Neuronal stem cell (in vitro differentiated cells): ENCODE data around the gene MRPL1.

ENCODE experiments used
- DNase-seq: peaks from one replicate; pipeline ENCODE4 v3.0.0-alpha.2; 2013; ENCODE audit warnings: low spot score
- H2AFZ ChIP-seq: one replicate; pipeline ENCODE4 v1.6.1; 2013; ENCODE audit warnings: mild to moderate bottlenecking, low read length, inconsistent platforms
- H2AK5ac ChIP-seq: 2 replicates; pipeline ENCODE4 v1.6.1; 2013; ENCODE audit warnings: low read depth, mild to moderate bottlenecking, inconsistent platforms, low read length, moderate library complexity, mixed read lengths
- H2BK120ac ChIP-seq: 2 replicates; pipeline ENCODE4 v1.6.1; 2013; ENCODE audit warnings: low read depth, mild to moderate bottlenecking, inconsistent platforms, low read length, moderate library complexity, mixed read lengths
- H2BK12ac ChIP-seq: one replicate; pipeline ENCODE4 v1.6.1; 2013; ENCODE audit warnings: low read length, inconsistent platforms
- H2BK15ac ChIP-seq: 2 replicates; pipeline ENCODE4 v1.6.1; 2013; ENCODE audit warnings: mild to moderate bottlenecking, low read length, inconsistent platforms, mixed read lengths
- H2BK5ac ChIP-seq: one replicate; pipeline ENCODE4 v1.6.1; 2013; ENCODE audit warnings: inconsistent platforms, mild to moderate bottlenecking, low read length, moderate library complexity
- H3K14ac ChIP-seq: one replicate; pipeline ENCODE4 v1.6.1; 2013; ENCODE audit warnings: low read length, inconsistent platforms
- H3K18ac ChIP-seq: 2 replicates; pipeline ENCODE4 v1.6.1; 2013; ENCODE audit warnings: low read length, inconsistent platforms
- H3K23ac ChIP-seq: 2 replicates; pipeline ENCODE4 v1.6.1; 2013; ENCODE audit warnings: low read depth, mild to moderate bottlenecking, mixed read lengths, low read length, inconsistent platforms; ENCODE audit not compliant: poor library complexity
- H3K27ac ChIP-seq: replicated peaks from 3 replicates; pipeline ENCODE4 v1.5.1; 2013; ENCODE audit warnings: low read length, inconsistent platforms
- H3K27me3 ChIP-seq, 3 experiments: 2 replicates each; pipeline ENCODE4 v1.6.1; 2013; ENCODE audit warnings: low read length in 3 of 3, mild to moderate bottlenecking in 2 of 3, inconsistent platforms in 1 of 3, low read depth in 1 of 3, mixed read lengths in 1 of 3, moderate library complexity in 1 of 3; ENCODE audit not compliant: control insufficient read depth in 3 of 3, insufficient read depth in 3 of 3
- H3K36me3 ChIP-seq, 2 donors: replicated peaks in 1 of 2; 2 replicates each; pipeline ENCODE4 v1.6.1; 2013; ENCODE audit warnings: low read length in 2 of 2; ENCODE audit not compliant: control insufficient read depth in 2 of 2, insufficient read depth in 2 of 2
- H3K4ac ChIP-seq: 2 replicates; pipeline ENCODE4 v1.6.1; 2013; ENCODE audit warnings: inconsistent platforms, mild to moderate bottlenecking, low read length, moderate library complexity
- H3K4me1 ChIP-seq, 2 donors: 1 replicate in 1 of 2; 2 replicates in 1 of 2; pipeline ENCODE4 v1.6.1; 2013; ENCODE audit warnings: low read length in 2 of 2, low read depth in 1 of 2; ENCODE audit not compliant: control insufficient read depth in 2 of 2, insufficient read depth in 1 of 2
- H3K4me2 ChIP-seq: one replicate; pipeline ENCODE4 v1.6.1; 2013; ENCODE audit warnings: mild to moderate bottlenecking, low read length, inconsistent platforms; ENCODE audit not compliant: insufficient read depth, poor library complexity, severe bottlenecking
- H3K4me3 ChIP-seq, 2 donors: 2 replicates each; pipeline ENCODE4 v1.5.1; 2013; ENCODE audit warnings: low read length in 2 of 2, mild to moderate bottlenecking in 2 of 2, inconsistent platforms in 1 of 2, moderate library complexity in 1 of 2
- H3K79me1 ChIP-seq: one replicate; pipeline ENCODE4 v1.6.1; 2013; ENCODE audit warnings: low read depth, mild to moderate bottlenecking, inconsistent platforms, low read length, moderate library complexity
- H3K9ac ChIP-seq: one replicate; pipeline ENCODE4 v1.6.1; 2013; ENCODE audit warnings: mild to moderate bottlenecking, low read depth, low read length, inconsistent platforms; ENCODE audit not compliant: poor library complexity
- H3K9me3 ChIP-seq, 2 donors: replicated peaks in 1 of 2; 2 replicates each; pipeline versions ENCODE3 to v1.6.1; 2013; ENCODE audit warnings: low read length in 2 of 2, mild to moderate bottlenecking in 2 of 2, inconsistent platforms in 1 of 2, low read depth in 1 of 2, mixed read lengths in 1 of 2, moderate library complexity in 1 of 2; ENCODE audit not compliant: control insufficient read depth in 2 of 2, insufficient read depth in 1 of 2
- H4K8ac ChIP-seq: one replicate; pipeline ENCODE4 v1.6.1; 2013; ENCODE audit warnings: low read depth, mild to moderate bottlenecking, inconsistent platforms, low read length, moderate library complexity
- H4K91ac ChIP-seq: one replicate; pipeline ENCODE4 v1.6.1; 2013; ENCODE audit warnings: low read length, low read depth, mild to moderate bottlenecking, inconsistent platforms; ENCODE audit not compliant: poor library complexity
- WGBS, 2 donors: extraction: QIAGEN DNeasy Blood & Tissue Kit; methylation state at CpG; one replicate each; pipeline ENCODE4 v1.1.7; 2013; ENCODE audit warnings: missing lambda C conversion rate in 2 of 2, mixed read lengths in 1 of 2; ENCODE audit not compliant: insufficient read length in 2 of 2, insufficient replicate concordance in 1 of 2; ENCODE audit errors: extremely low coverage in 2 of 2; 5-methylcytosine and 5-hydroxymethylcytosine counted together

MRPL1 gene

DNA sequence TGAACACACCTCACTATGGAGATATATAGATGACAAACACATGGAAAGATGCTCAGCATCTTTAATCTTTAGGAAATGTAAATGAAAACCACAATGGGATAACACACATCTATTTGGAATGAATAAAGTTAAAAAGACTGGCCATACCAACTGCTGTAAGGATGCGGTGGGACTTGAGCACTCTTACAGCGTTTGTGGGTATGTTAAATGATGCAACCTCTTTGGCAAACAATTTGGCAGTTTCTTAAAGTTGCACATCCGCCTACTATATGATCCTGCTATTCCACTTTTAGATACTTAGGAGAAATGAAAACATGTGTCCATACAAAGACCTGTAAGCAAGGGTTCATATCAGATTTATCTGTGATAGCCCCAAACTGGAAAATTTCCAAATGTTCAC lies 50.7 kb downstream of the MRPL1 start:
- Histone ChIP-seq H3K9me3 (peaks cover 0 to 8% of the 10 kb centered on the region in 2 donors), H2BK120ac (no peak overlapping the region), H3K36me3 (peaks cover 3 to 33% of the 10 kb centered on the region in 2 donors), H3K18ac (no peak overlapping the region), H3K4ac (no peak overlapping the region), H4K8ac (no peak overlapping the region), H3K27ac (no peak overlapping the region), H2BK12ac (no peak overlapping the region), H3K4me1 (no peaks in the 10 kb centered on the region), H3K4me2 (no peak overlapping the region), H3K9ac (no peak overlapping the region), H3K27me3 (no peaks in the 10 kb centered on the region), H3K23ac (no peak overlapping the region), H3K4me3 (no peak overlapping the region), H2BK5ac (no peak overlapping the region), H4K91ac (no peak overlapping the region), H2BK15ac (no peak overlapping the region), H3K79me1 (no peaks in the 10 kb centered on the region), H2AK5ac (no peak overlapping the region), H2AFZ (no peak overlapping the region), H3K14ac (no peak overlapping the region)
- no CpG with 5 or more reads among the region's 3 CpGs for WGBS, 2 donors
- DNase-seq = no peak

DNA sequence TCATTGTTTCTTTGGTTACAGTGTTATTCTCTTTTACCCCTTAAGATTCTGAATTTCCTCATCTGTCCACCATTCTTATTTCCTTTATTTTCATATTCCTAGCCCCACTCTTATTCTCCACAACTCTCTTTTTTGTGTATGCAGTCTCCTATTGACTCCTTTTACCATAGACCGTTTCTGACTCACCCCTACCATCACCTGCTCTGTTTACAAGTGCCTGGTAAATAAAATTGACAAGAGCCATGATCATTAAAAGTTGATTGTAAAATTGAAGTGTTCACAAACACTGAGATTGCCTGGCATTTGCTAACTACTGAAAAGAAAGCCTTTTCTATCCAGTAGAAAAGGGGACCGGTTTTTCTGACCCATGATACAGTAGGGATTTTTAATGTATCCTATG lies 54.4 kb downstream of the MRPL1 start:
- Histone ChIP-seq H2BK5ac (no peak overlapping the region), H2BK12ac (no peak overlapping the region), H3K36me3 (peaks cover 0 to 2% of the 10 kb centered on the region in 2 donors), H3K23ac (no peak overlapping the region), H3K9ac (no peak overlapping the region), H2AFZ (no peak overlapping the region), H3K18ac (no peak overlapping the region), H3K4me2 (no peak overlapping the region), H2AK5ac (no peak overlapping the region), H3K27me3 (no peaks in the 10 kb centered on the region), H3K9me3 (peaks cover 0 to under 1% of the 10 kb centered on the region in 2 donors), H3K4ac (no peak overlapping the region), H3K27ac (no peak overlapping the region), H3K79me1 (no peaks in the 10 kb centered on the region), H3K14ac (no peak overlapping the region), H3K4me1 (no peaks in the 10 kb centered on the region), H3K4me3 (no peak overlapping the region), H2BK15ac (no peak overlapping the region), H2BK120ac (no peak overlapping the region), H4K91ac (no peak overlapping the region), H4K8ac (no peak overlapping the region)
- whole genome bisulfite sequencing, 2 donors = no CpG with 5 or more reads among the region's 2 CpGs
- DNase-seq = no peak

DNA sequence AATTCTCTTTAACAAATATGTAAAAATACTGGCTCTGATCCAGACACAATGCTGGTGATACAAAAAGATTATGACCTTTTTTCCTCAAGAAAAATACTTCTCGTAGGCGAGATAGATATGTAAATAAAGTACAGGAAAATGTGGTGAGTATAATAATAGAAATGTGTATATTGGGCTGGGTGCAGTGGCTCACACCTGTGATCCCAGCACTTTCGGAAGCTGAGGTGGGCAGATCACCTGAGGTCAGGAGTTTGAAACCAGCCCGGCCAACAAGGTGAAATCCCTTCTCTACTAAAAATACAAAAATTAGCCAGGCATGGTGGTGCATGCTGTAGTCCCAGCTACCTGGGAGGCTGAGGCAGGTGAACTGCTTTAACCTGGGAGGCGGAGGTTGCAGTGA lies 55.0 kb downstream of the MRPL1 start:
- Histone ChIP-seq H3K4ac (no peak overlapping the region), H3K14ac (no peak overlapping the region), H3K79me1 (no peaks in the 10 kb centered on the region), H3K4me3 (no peak overlapping the region), H2BK12ac (no peak overlapping the region), H4K8ac (no peak overlapping the region), H2AFZ (no peak overlapping the region), H3K4me1 (no peaks in the 10 kb centered on the region), H2BK15ac (no peak overlapping the region), H3K9me3 (no peaks in the 10 kb centered on the region), H2AK5ac (no peak overlapping the region), H3K36me3 (no peaks in the 10 kb centered on the region), H3K27me3 (no peaks in the 10 kb centered on the region), H3K9ac (no peak overlapping the region), H4K91ac (no peak overlapping the region), H3K27ac (no peak overlapping the region), H3K18ac (no peak overlapping the region), H2BK120ac (no peak overlapping the region), H2BK5ac (no peak overlapping the region), H3K4me2 (no peak overlapping the region), H3K23ac (no peak overlapping the region)
- 100% methylated on average over 1 of the region's 5 CpGs; no CpG with 5 or more reads in 1 of the 2 donors for WGBS, 2 donors
- no peak for DNase-seq

DNA sequence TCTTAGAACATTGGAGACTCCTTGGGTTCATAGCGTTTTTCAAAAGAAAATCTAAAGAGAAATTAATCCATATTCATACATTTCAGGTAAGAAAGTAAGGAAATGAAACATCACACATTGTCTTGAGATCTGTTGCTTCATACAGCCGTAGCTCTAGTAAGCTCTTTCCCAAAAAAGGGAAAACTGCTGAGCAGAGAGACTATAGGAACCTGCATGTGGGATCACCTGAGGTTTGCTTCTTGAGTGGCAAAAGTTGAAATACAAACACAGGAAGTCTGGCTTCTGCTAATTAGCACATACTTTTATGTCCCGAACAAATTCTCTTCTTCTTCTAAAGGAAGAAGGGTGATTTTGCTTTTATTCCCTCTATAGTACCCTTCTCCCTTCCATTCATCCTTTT lies 57.7 kb downstream of the MRPL1 start:
- no peaks in the 10 kb centered on the region for H3K36me3 ChIP-seq
- H3K4me2 ChIP-seq = no peak overlapping the region
- no peak overlapping the region for H2BK5ac ChIP-seq
- H3K9me3 ChIP-seq = peaks cover 0 to 3% of the 10 kb centered on the region in 2 donors
- no peak overlapping the region for H3K23ac ChIP-seq
- H2AFZ ChIP-seq = no peak overlapping the region
- H2BK15ac ChIP-seq = no peak overlapping the region
- no peaks in the 10 kb centered on the region for H3K27me3 ChIP-seq
- no peak overlapping the region for H3K27ac ChIP-seq
- no peak overlapping the region for H2AK5ac ChIP-seq
- no peak overlapping the region for H3K4me3 ChIP-seq
- H3K4me1 ChIP-seq = no peaks in the 10 kb centered on the region
- no peak overlapping the region for H3K9ac ChIP-seq
- no peaks in the 10 kb centered on the region for H3K79me1 ChIP-seq
- no peak overlapping the region for H3K14ac ChIP-seq
- H2BK120ac ChIP-seq = no peak overlapping the region
- no peak overlapping the region for H3K18ac ChIP-seq
- no peak overlapping the region for H4K91ac ChIP-seq
- no peak overlapping the region for H3K4ac ChIP-seq
- no peak overlapping the region for H4K8ac ChIP-seq
- H2BK12ac ChIP-seq = no peak overlapping the region
- no CpG with 5 or more reads among the region's 3 CpGs for WGBS, 2 donors
- no peak for DNase-seq
